HTR-8/SVneo (cell line): Measurements from ENCODE around the gene NABP1.

Source experiments
- DNase-seq: peaks from one replicate; pipeline ENCODE4 v3.0.0; 2011; ENCODE audit warnings: low spot score, mixed read lengths; ENCODE audit not compliant: insufficient read length
- FAIRE-seq: peaks from 2 replicates; lab custom pipeline; 2011; peaks lifted over from hg19 to GRCh38; lab: Jason Lieb, UNC

The NABP1 gene

GRCh38 chr2:191678437-191679100 lies 633 bp downstream of the NABP1 start:
- DNase-seq, result no peak
- no peak for FAIRE-seq

DNA sequence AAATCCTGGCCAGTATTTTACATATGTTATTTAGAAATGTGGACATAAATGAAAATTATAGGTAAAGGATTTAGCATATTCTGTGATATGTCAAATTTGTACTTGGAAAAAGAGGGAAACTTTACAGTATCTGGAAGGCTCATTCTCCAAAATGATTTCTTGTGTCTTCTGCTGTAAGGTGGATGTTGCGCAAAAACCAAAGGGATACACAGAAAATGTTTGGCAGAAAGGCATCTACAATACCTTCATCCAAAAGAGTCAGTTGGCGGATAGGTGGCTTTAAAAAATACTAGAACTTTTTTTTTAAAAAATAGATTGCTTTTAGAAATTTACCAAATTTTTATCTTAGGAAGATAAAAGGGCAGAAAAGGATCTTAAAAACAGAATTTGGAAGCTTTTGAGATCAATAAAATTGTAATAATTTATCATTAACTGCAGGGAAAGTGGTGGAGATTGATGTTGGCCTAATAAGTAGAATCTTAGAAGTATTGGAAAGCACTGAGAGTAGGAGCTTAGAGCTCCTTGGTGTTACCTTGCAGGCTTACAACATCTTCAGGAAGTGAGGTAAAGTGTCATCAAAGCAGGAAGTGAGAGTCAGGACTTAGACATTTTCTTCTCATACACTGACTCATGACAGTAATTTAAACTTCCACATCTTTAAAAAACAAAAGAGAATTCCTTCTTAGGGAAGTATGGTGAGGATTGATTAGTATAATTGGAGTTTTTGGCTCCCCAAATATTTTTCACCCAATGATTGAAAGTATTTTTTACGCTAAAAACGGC lies 2.1 kb downstream of the NABP1 start:
- peak; percentile 53 for DNase-seq
- FAIRE-seq, result no peak

DNA sequence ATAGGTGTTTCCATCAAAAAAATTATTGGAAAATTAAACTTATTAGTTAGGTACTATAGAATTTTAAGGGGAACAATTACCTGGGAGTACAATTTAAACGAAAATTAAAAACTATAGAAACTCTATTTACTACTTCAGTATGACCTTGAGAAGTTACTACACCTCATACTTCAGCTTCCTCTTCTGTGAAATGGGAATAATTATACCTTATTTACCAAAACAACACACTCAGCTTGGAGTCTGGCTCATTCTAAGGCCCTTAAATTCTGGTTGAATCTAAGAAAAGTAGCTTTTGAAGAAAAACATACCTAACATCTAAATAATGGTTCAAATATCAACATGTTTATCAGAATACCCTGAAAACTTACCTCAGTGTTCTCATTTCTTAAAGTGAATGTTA lies 2.7 kb downstream of the NABP1 start:
- FAIRE-seq (no peak), DNase-seq (no peak)

- no peak for FAIRE-seq
Observed at GRCh38 chr2:191682126-191682525, 4.2 kb downstream of the NABP1 start.

GRCh38 chr2:191686066-191686465 lies 8.1 kb downstream of the NABP1 start:
- FAIRE-seq (no peak), DNase-seq (no peak)

More at GRCh38 chr2:191682126-191682525, 4.2 kb downstream of the NABP1 start:
- DNase-seq, result no peak

DNA sequence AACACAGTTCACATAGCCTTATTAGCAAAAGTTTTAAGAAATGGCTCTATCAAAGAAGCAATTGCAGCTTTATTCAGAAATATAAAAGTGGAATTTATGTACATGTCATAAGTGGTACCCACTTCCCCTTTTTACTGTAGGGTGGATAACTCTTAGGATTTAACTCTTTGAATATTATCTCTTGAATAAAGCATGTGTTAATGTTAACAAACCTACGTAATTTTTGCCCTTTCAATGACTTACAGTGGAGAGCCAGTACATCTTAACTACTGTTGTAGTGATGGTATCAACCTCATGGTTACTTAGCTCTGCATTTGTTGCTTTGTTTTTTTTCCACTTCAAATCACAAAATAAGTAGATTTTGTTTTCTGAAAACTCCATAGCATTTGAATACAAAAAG lies 8.8 kb downstream of the NABP1 start:
- FAIRE-seq (no peak), DNase-seq (no peak)

- DNase-seq (no peak), FAIRE-seq (peak; percentile 78)
Observed at GRCh38 chr2:191687867-191688266, 9.9 kb downstream of the NABP1 start.

DNA sequence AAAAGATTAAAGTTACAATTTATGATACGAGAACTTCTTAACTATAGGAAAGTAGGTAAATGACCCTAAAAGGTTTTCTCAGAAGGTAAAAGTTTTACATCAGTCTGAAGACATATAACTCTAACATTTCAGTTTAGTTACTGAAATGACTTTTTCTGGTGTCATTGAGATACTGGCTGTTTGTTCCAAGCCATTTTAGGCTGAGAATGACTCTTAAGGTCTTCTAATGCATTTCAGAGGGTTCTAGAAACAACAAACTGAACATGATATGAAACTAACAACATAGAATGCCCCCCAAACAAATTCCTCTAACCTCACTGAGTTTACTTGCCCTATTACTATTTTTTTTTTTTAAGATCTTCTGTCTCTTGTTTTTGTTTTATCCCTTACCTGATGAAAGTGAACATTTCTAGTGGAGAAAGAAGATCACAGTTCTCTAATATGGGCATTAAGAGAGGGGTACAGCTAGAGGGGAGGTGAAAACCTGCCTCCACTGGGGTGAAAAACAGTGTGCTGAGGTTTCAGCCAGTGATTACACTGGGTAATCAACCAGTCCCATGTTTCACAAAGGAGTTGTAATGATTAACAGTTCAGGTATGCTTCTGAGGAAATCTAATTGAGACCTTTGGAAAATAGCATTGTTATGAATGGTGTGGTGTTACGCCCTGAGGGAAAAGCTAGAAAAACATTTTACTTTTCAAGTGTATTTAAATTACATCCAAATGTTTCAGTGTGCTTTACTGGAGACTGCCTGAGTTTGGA lies 11.2 kb downstream of the NABP1 start:
- FAIRE-seq, result peak; percentile 62

GRCh38 chr2:191690327-191690726 lies 12.4 kb downstream of the NABP1 start:
- DNase-seq (no peak), FAIRE-seq (no peak)

More for the DNA sequence above, 11.2 kb downstream of the NABP1 start:
- DNase-seq, result no peak

DNA sequence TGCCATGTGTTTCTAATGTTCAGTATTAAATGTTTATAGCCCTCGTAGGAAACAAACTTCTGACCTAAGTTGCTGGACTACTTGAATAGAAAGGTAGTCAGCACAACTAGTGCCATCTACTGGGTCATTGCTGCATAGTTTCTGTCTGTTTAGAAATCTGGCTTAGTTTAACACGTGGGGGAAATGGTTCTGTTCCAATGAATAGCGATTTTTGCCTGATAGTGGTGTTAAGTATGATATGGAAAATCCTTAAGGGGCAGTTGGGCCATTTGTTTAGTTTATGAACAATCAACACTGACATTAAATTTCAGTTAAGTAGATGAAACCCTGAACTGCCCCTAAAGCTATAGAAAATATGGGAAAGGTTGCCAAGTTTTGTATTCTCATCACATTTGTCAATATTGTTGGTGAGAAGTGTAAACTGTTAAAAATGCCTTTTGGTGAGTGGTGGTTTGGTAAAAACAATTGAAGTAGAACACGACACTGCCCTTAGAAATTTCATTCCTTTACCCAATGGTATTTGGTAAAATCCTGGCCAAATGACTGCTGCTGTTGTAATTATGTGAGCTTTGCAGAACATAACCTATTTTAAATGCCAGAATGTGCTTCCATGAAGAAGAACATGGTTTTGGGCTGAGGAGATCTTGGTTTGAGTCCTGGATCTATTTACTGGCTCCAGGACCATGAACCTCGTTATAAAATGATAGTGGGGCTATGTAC lies 13.2 kb downstream of the NABP1 start:
- FAIRE-seq (peak; percentile 69), DNase-seq (peak; percentile 65)

- no peak for DNase-seq
- no peak for FAIRE-seq
Observed at GRCh38 chr2:191691898-191692297, 14.0 kb downstream of the NABP1 start.

DNA sequence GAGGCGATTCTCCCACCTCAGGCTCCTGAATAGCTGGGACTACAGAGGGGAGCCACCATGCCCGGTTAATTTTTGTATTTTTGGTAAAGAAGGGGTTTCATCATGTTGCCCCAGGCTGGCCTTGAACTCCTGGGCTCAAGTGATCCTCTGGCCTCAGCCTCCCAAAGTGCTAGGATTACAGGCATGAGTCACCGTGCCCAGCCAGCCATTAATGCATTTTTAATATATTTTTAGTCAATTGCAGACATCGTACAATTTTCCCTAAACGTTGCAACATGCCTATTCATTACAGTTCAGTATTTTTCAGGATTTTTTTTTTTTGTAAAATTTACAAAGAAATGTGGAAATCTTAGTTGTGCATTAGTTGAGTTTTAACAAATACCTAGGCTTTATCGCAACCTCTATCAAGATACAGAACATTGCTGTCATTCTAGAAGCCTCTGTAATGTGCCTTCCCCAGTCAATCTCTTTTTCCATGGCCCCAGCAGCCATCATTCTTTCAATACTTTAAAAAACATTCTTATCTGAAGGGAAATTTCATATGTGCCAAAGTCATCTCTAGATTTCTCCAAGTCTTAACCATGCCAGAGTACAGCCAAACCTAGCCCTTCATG lies 14.7 kb downstream of the NABP1 start:
- no peak for DNase-seq
- FAIRE-seq, result no peak

GRCh38 chr2:191693166-191693565 lies 15.2 kb downstream of the NABP1 start:
- FAIRE-seq (no peak), DNase-seq (no peak)

- no peak for DNase-seq
- FAIRE-seq, result no peak
Observed at GRCh38 chr2:191693778-191694177, 15.8 kb downstream of the NABP1 start.

- FAIRE-seq (peak; percentile 88), DNase-seq (no peak)
Observed at GRCh38 chr2:191696001-191696400, 18.1 kb downstream of the NABP1 start.

DNA sequence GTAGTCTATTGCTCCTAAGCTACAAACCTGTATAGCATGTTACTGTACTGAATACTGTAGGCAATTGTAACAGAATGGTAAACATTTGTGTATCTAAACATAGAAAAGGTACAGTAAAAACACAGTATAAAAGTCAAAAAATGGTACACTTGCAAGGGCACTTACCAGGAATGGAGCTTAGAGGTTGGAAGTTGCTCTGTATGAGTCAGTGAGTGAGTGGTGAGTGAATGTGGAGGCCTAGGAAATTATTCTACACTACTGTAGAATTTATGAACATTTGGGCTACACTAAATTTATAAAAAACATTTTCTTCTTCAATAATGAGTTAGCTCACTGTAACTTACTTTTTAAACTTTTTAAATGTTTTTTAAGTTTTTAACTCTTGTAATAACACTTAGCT lies 19.0 kb downstream of the NABP1 start:
- DNase-seq, result no peak
- FAIRE-seq, result no peak

GRCh38 chr2:191697870-191698269 lies 19.9 kb downstream of the NABP1 start:
- no peak for DNase-seq
- peak; percentile 83 for FAIRE-seq

DNA sequence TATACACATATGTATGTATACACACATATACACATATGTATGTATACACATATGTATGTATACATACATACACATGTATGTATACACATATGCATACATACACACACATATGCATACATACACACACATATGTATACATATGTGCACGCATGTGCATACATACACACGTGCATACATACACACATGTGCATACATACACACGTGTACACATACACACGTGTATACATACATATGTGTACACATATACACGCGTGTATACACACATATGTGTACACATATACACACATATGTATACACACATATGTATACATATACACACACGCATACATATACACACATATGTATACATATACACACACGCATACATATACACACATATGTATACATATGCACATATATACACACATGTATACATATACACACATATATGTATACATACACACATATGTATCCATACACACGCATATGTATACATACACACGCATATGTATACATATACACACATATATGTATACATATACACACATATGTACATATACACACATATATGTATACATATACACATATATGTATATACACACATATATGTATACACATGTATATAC lies 21.5 kb downstream of the NABP1 start:
- DNase-seq (no peak), FAIRE-seq (peak; percentile 99)

GRCh38 chr2:191701029-191701428 lies 23.1 kb downstream of the NABP1 start:
- DNase-seq (no peak), FAIRE-seq (no peak)
